Epithelial cell of esophagus (primary cell): Measurements from ENCODE around the gene RPL22.

Experiments
- DNase-seq: peaks from one replicate; pipeline ENCODE4 v3.0.0; 2010; ENCODE audit warnings: low read depth
- H3K4me3 ChIP-seq: 2 replicates; pipeline ENCODE4 v1.5.1; 2011; ENCODE audit warnings: mild to moderate bottlenecking, low read length, control low read depth
- TF ChIP-seq, protein P1 (sequence below): IDR thresholded peaks from 2 replicates; pipeline ENCODE4 v1.5.1; 2011; ENCODE audit warnings: low read depth, mild to moderate bottlenecking, low read length, control low read depth, inconsistent platforms; ENCODE audit not compliant: insufficient read depth; ENCODE audit errors: missing control alignments

The RPL22 gene

DNA sequence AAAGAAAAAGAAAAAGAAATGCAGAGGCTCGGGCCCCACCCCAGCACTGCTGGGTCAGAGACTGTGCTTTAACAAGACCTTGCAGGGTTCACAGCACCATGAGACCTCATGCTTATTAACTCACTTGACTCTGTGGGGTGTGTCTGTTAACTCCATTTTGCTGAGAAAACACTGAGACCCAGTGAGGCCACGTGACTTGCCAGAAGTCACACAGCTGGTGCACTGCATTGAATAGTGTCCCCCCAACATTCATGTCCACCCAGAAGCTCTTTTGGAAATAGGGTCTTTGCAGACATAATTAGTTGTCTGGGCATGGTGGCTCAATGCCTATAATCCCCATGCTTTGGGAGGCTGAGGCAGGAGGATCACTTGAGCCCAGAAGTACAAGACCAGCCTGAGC is 59.0 kb downstream of the RPL22 start:
- H3K4me3 ChIP-seq: no peak overlapping the region
- TF ChIP-seq, protein P1, sequence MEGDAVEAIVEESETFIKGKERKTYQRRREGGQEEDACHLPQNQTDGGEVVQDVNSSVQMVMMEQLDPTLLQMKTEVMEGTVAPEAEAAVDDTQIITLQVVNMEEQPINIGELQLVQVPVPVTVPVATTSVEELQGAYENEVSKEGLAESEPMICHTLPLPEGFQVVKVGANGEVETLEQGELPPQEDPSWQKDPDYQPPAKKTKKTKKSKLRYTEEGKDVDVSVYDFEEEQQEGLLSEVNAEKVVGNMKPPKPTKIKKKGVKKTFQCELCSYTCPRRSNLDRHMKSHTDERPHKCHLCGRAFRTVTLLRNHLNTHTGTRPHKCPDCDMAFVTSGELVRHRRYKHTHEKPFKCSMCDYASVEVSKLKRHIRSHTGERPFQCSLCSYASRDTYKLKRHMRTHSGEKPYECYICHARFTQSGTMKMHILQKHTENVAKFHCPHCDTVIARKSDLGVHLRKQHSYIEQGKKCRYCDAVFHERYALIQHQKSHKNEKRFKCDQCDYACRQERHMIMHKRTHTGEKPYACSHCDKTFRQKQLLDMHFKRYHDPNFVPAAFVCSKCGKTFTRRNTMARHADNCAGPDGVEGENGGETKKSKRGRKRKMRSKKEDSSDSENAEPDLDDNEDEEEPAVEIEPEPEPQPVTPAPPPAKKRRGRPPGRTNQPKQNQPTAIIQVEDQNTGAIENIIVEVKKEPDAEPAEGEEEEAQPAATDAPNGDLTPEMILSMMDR: no peak

DNA sequence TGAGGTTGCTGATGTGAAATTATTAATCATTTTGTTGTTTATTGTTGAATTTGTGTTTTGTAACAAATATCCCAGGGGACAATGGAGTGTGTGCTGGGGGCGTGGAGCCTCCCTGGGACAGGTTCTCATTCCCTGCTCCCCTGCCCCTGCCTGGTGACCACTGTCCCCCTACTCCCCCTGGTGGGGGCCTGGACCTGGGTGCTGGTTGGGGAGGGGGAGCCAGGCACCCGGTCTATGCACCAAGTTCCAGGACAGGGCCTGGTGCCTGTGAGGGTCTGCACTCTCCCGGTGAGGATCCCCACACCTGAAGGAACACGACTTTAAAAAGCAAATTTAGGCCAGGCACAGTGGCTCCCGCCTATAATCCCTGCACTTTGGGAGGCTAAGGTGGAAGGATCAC is 61.6 kb downstream of the RPL22 start:
- no peak overlapping the region for H3K4me3 ChIP-seq
- DNase-seq: no peak
- TF ChIP-seq, protein P1: no peak

More for the DNA sequence above, 59.0 kb downstream of the RPL22 start:
- no peak for DNase-seq

DNA sequence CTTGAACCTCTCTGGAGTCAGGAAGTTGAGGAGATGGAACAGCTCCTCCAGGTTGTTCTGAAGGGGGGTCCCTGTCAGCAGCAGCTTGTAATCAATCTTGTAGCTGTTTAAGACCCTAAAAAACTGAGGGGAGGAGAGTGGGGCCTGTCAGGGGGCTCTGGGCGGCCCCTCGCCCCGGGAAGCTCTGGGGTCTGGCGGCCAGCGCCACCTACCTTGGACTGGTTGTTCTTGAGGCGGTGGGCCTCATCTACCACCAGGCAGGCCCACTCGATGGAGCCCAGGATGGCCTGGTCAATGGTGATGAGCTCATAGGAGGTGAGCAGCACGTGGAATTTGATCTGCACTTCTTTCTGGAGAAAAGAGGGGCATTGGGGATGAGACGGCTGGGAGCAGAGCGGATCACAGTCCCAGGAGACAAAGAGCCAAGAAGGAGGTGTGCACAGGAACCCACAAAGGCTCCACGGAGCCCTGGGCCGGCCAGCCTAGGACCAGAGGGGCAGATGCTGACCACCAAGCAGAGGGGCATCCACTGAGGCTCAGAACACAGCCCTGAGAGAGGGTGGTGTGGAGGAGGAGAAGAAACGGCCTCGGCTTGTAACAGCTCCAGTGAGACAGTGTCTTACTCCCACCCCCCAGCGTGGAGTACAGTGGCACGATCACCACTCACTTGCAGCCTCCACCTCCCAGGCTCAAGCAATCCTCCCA is 62.7 kb downstream of the RPL22 start:
- H3K4me3 ChIP-seq: no peak overlapping the region
- no peak for DNase-seq
- TF ChIP-seq, protein P1: no peak
